Karpas-422 (cell line): Measurements from ENCODE around the gene FAHD1. TPM values are rescaled to one million over a fixed set of nuclear protein-coding genes. Genes with fewer than 3 reads are reported as not detected.

ENCODE experiments used
- DNase-seq: peaks from one replicate; pipeline ENCODE4 v3.0.0-alpha.2; 2015
- H2AFZ ChIP-seq: fragments of 200-600 bp; sonication (generic); 2 replicates; pipeline ENCODE4 v1.6.1; 2014; ENCODE audit warnings: antibody characterized with exemption, low read length, mixed read lengths
- H3K27ac ChIP-seq: fragments of 200-600 bp; sonication (generic); 2 replicates; pipeline ENCODE4 v1.5.1; 2014; ENCODE audit warnings: mild to moderate bottlenecking, low read length, moderate library complexity
- H3K27me3 ChIP-seq: fragments of 200-600 bp; sonication (generic); 2 replicates; pipeline ENCODE4 v1.6.1; 2014; ENCODE audit warnings: low read length, mixed read lengths
- H3K36me3 ChIP-seq: fragments of 200-600 bp; sonication (generic); 2 replicates; pipeline ENCODE4 v1.6.1; 2014; ENCODE audit warnings: low read length, mixed read lengths; ENCODE audit not compliant: insufficient read depth
- H3K4me1 ChIP-seq: fragments of 200-600 bp; sonication (generic); 2 replicates; pipeline ENCODE4 v1.6.1; 2014; ENCODE audit warnings: mild to moderate bottlenecking, low read length, mixed read lengths
- H3K4me2 ChIP-seq: fragments of 200-600 bp; sonication (generic); 2 replicates; pipeline ENCODE4 v1.6.1; 2014; ENCODE audit warnings: low read length, low read depth, mild to moderate bottlenecking; ENCODE audit not compliant: poor library complexity, severe bottlenecking
- H3K4me3 ChIP-seq: fragments of 200-600 bp; sonication (generic); 2 replicates; pipeline ENCODE4 v1.5.1; 2014; ENCODE audit warnings: mild to moderate bottlenecking, antibody characterized with exemption, low read length, mixed read lengths
- H3K79me2 ChIP-seq: fragments of 200-600 bp; sonication (generic); 2 replicates; pipeline ENCODE4 v1.6.1; 2014; ENCODE audit warnings: mild to moderate bottlenecking, low read length, mixed read lengths
- H3K9ac ChIP-seq: fragments of 200-600 bp; sonication (generic); 2 replicates; pipeline ENCODE4 v1.6.0; 2014; ENCODE audit warnings: low read length
- H3K9me2 ChIP-seq: fragments of 200-600 bp; sonication (generic), shearing (Covaris generic); replicated peaks from 2 replicates; pipeline ENCODE4 v1.6.0; 2014; ENCODE audit warnings: mild to moderate bottlenecking, low read length, moderate library complexity; ENCODE audit not compliant: insufficient read depth
- H3K9me3 ChIP-seq: fragments of 300-700, 200-600 bp; sonication (generic); 2 replicates; pipeline ENCODE4 v1.6.1; 2014; ENCODE audit warnings: low read length, mixed read lengths
- H4K20me1 ChIP-seq: fragments of 200-600 bp; sonication (generic); 2 replicates; pipeline ENCODE4 v1.6.1; 2014; ENCODE audit warnings: mild to moderate bottlenecking, antibody characterized with exemption, low read length, low read depth; ENCODE audit not compliant: insufficient read depth
- total RNA-seq: library from RNA; depleted of rRNA; stranded (reverse); fragments of >200 nt; shearing (Covaris generic); gene quantifications from 2 replicates; pipeline ENCODE4 v1.2.3, GENCODE V29; 2014; ENCODE audit warnings: low replicate concordance

The FAHD1 gene
- total RNA-seq, 1 experiment from 2014 or later = 12.6 TPM

DNA sequence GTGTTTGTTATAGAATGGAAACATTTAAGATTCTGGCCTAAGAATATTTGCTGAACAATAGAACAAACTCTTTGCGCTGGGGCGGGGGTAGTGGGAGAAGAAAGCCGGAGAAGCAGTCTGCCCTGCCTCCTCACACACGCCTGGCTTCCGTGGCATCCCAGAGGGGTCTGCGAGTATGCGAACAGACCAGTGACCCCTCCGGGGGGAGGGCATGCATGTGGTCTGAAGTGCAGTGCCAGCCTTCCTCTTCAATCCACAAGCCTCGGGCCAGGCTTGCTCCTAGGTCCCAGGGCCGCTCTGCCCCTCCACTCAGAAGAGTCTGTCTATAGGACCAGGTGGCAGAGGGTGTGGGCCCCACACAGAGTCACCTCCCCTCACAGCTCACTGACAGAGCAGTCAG is 19.4 kb upstream of the FAHD1 start:
- Histone ChIP-seq H2AFZ (no peak overlapping the region), H3K9me2 (no peaks in the 10 kb centered on the region), H3K36me3 (no peaks in the 10 kb centered on the region), H3K9me3 (no peaks in the 10 kb centered on the region), H3K4me1 (no peaks in the 10 kb centered on the region), H3K27me3 (no peaks in the 10 kb centered on the region), H3K79me2 (no peaks in the 10 kb centered on the region), H4K20me1 (no peaks in the 10 kb centered on the region), H3K4me3 (no peak overlapping the region), H3K4me2 (no peak overlapping the region), H3K9ac (no peak overlapping the region), H3K27ac (no peak overlapping the region)
- DNase-seq = no peak

DNA sequence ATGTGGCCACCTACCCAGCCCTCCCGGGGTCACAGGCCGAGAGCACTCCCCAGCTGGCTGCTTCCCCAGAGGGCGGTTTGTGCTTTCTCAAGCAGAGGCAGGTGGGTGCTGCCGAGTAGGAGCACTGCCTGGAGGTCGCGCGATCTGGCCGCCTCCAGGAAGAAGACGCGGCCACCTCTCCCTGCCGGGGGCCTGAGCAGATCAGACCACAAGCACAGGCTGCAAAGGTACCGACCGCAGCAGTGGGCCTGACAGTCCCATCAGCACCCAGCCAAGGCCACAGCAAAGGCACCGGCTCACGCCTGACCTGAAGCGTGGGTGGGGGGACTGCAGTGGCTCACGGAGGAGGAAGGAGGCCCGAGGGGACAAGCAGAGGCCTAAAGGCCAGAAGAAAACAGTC is 18.3 kb upstream of the FAHD1 start:
- Histone ChIP-seq H3K9me3 (no peaks in the 10 kb centered on the region), H3K79me2 (no peaks in the 10 kb centered on the region), H3K9ac (no peak overlapping the region), H3K27ac (no peak overlapping the region), H3K4me1 (no peaks in the 10 kb centered on the region), H3K36me3 (no peaks in the 10 kb centered on the region; the same call in 1 of the 2 replicates), H3K9me2 (no peaks in the 10 kb centered on the region), H3K27me3 (no peaks in the 10 kb centered on the region), H3K4me3 (no peak overlapping the region), H3K4me2 (no peak overlapping the region), H2AFZ (no peak overlapping the region), H4K20me1 (no peaks in the 10 kb centered on the region)
- DNase-seq = no peak

DNA sequence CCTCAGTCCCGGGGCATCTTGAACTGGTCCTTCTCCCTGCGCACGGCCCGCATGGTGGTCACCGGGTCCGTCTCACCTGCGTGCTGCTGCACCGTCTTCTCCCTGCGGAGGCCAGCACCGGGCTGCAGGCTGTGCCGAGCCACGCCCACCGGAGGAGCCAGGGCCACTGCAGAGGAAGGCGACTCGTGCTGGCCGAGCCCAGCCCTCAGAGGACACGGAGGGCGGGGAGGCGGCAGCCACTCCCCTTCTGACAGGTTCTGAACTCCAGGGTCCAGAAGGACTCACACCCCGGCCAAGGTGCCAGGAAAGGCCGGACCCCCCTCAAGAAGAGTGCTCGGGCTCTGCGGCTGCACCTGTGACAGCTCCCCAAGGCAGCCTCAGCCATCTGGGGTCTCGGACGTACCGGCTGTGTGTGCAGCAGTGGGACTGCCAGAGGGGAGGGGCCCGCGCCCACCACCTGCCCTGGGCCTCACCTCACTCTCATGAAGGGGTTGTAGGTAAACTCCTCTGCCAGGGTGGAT is 17.7 kb upstream of the FAHD1 start:
- no peak overlapping the region for H2AFZ ChIP-seq
- H3K27me3 ChIP-seq = no peaks in the 10 kb centered on the region
- H3K9me2 ChIP-seq = no peaks in the 10 kb centered on the region
- H3K4me1 ChIP-seq = no peaks in the 10 kb centered on the region
- no peak for DNase-seq
- H3K27ac ChIP-seq = no peak overlapping the region
- H3K36me3 ChIP-seq = no peaks in the 10 kb centered on the region; the same call in 1 of the 2 replicates
- H3K9ac ChIP-seq = no peak overlapping the region
- H3K4me2 ChIP-seq = no peak overlapping the region
- no peaks in the 10 kb centered on the region for H4K20me1 ChIP-seq
- no peaks in the 10 kb centered on the region for H3K79me2 ChIP-seq
- no peaks in the 10 kb centered on the region for H3K9me3 ChIP-seq
- H3K4me3 ChIP-seq = no peak overlapping the region

DNA sequence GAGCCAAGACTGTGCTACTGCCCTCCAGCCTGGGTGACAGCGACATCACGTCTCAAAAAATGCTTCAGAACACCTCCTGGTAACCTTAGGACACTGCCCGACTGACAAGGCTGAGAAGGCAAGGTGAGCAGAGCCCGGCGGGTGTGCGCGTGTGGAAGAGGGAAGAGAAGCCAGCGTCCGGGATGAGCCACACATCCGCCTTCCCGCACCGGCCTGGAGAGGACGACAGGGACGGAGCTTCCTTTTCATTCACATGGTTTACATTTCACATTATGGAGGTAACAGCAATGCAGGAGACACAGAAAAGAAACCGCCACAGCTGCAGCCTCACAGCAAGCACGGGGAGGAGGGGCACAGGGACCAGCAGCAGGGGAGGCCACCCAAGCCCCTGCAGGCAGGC is 16.9 kb upstream of the FAHD1 start:
- Histone ChIP-seq H3K4me3 (no peak overlapping the region), H2AFZ (no peak overlapping the region), H3K9me2 (no peaks in the 10 kb centered on the region), H3K9me3 (no peaks in the 10 kb centered on the region), H3K9ac (no peak overlapping the region), H3K27ac (no peak overlapping the region), H3K79me2 (no peaks in the 10 kb centered on the region), H4K20me1 (no peaks in the 10 kb centered on the region), H3K36me3 (no peaks in the 10 kb centered on the region; the same call in 1 of the 2 replicates), H3K4me2 (no peak overlapping the region), H3K27me3 (no peaks in the 10 kb centered on the region), H3K4me1 (no peaks in the 10 kb centered on the region)
- no peak for DNase-seq

DNA sequence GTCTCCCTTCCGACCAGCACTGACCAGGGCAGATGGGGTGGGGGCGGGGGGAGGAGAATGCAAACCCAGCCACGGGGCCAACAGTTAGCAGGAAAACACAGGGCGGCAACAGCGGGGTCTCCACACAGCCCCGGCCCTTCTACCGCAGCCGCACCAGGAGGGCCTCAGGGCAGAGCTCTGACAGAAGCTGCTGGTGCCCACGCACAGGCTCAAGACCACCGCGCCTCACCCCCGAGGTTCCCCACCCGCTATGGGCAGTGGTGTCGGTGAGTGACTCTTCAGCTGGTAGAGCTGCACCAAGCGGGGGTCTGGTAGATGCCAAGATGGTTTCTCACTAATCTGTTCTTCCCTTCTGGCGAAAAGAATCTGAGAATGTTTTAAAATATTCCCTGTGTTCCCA is 16.5 kb upstream of the FAHD1 start:
- Histone ChIP-seq H3K9me3 (no peaks in the 10 kb centered on the region), H3K27ac (no peak overlapping the region), H3K4me3 (no peak overlapping the region), H3K9me2 (no peaks in the 10 kb centered on the region), H2AFZ (no peak overlapping the region), H3K36me3 (no peaks in the 10 kb centered on the region; the same call in 1 of the 2 replicates), H4K20me1 (no peaks in the 10 kb centered on the region), H3K4me1 (no peaks in the 10 kb centered on the region), H3K79me2 (no peaks in the 10 kb centered on the region), H3K27me3 (no peaks in the 10 kb centered on the region), H3K9ac (no peak overlapping the region), H3K4me2 (no peak overlapping the region)
- DNase-seq = no peak

DNA sequence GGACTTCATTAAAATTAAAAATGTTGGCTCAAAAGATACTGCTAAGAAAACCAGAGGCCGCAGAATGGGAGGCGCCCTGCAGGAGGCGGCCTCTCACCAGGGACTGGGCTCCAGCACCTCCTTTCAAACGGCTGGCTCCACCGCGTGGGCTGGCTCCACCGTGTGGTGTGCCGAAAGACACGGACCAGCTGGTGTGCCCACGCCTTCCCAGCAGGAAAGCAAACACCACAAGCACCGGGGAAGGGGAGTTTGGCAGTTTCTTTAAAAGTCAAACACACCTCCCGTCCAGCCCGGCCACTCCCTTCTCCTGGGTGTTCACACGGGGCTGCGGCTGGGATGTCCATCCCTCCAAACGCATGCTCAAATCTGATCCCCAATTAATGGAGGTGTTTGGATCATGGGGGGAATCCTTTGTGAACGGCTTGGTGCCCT is 14.3 kb upstream of the FAHD1 start:
- Histone ChIP-seq H3K9ac (no peak overlapping the region), H3K9me3 (no peaks in the 10 kb centered on the region), H3K79me2 (no peaks in the 10 kb centered on the region), H3K36me3 (no peaks in the 10 kb centered on the region; the same call in 1 of the 2 replicates), H3K4me1 (no peaks in the 10 kb centered on the region), H3K4me3 (no peak overlapping the region), H3K4me2 (no peak overlapping the region), H3K27ac (no peak overlapping the region), H4K20me1 (no peaks in the 10 kb centered on the region), H2AFZ (no peak overlapping the region), H3K9me2 (no peaks in the 10 kb centered on the region), H3K27me3 (no peaks in the 10 kb centered on the region)
- peak; percentile 67 for DNase-seq

DNA sequence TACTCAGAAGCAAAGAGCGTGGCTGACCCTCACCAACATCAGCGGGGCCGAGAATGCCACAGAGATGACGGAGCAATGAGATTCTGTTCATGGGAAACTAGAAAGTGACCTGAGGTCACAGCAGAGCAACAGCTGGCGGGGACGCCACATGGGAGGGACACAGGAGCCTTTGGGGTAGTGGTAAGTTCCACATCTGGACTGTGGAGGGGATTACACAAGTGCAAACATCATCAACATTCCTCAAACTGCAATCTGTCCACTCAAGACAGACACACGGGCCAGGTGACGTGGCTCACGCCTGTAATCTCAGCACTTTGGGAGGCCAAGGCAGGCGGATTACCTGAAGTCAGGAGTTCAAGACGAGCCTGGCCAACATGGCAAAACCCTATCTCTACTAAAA is 11.5 kb upstream of the FAHD1 start:
- Histone ChIP-seq H3K4me1 (no peaks in the 10 kb centered on the region), H3K27me3 (no peaks in the 10 kb centered on the region), H2AFZ (no peak overlapping the region), H3K9me3 (no peaks in the 10 kb centered on the region), H4K20me1 (no peaks in the 10 kb centered on the region), H3K9ac (no peak overlapping the region), H3K4me3 (no peak overlapping the region), H3K79me2 (no peaks in the 10 kb centered on the region), H3K27ac (no peak overlapping the region), H3K36me3 (no peaks in the 10 kb centered on the region; the same call in 1 of the 2 replicates), H3K9me2 (no peaks in the 10 kb centered on the region), H3K4me2 (no peak overlapping the region)
- DNase-seq = no peak

DNA sequence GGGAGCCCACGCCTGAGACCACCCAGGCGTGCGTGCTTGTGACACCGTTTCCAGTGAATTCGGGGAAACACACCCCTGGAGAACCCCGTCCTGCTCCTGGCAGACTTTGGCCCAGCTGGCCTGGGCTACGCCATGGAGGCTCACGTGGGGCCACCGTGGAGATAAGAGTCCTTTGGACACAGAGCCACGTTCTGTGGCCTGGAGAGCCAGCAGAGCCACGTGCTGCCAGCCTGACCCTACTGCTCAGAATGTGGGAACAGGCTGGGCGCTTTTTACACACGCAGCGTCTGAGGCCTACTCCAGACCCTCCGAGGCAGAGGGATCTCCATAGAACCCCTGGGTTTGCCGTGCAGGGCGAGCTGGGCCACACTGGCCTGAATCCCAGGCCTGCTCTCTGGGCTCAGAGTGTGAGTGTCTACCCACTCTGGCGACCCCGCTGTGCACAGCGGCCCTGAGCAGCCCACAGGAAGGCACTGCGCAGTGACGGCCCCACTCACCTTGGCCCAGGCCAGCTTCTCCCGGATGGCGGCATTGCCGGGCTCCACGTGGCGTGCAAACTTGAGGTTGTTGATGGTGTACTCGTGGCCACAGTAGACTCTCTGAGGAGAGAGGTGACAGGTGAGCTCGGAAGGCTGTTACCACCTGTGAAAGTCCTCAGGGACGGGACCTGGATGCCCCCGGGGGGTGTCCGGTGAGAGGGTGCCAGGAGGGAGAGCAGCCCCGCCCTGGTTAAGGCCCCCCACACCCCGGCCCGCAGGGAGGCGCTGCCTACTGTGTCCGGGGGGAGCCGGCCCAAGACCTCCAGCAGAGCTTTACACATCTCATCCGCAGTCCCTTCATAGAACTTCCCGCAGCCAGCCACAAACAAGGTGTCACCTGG is 10.4 kb upstream of the FAHD1 start:
- no peaks in the 10 kb centered on the region for H3K9me3 ChIP-seq
- no peak overlapping the region for H3K27ac ChIP-seq
- no peak overlapping the region for H3K4me3 ChIP-seq
- H3K27me3 ChIP-seq = no peaks in the 10 kb centered on the region
- no peaks in the 10 kb centered on the region for H3K9me2 ChIP-seq
- no peaks in the 10 kb centered on the region for H3K4me1 ChIP-seq
- no peak overlapping the region for H2AFZ ChIP-seq
- H3K36me3 ChIP-seq = no peaks in the 10 kb centered on the region; the same call in 1 of the 2 replicates
- DNase-seq = no peak
- no peaks in the 10 kb centered on the region for H4K20me1 ChIP-seq
- no peaks in the 10 kb centered on the region for H3K79me2 ChIP-seq
- H3K4me2 ChIP-seq = no peak overlapping the region
- H3K9ac ChIP-seq = no peak overlapping the region
